Measurements from ENCODE around the gene MEGF6. TPM values are rescaled to one million over a fixed set of nuclear protein-coding genes. Genes with fewer than 3 reads are reported as not detected.

The MEGF6 gene
- total and polyA plus RNA-seq, 9 of the 15 experiments (the other 6 are each of a cell fraction or from before 2014, with no cell fraction given) = 0.03 to 1.7 (median 0.24) TPM; not detected in 3

DNA sequence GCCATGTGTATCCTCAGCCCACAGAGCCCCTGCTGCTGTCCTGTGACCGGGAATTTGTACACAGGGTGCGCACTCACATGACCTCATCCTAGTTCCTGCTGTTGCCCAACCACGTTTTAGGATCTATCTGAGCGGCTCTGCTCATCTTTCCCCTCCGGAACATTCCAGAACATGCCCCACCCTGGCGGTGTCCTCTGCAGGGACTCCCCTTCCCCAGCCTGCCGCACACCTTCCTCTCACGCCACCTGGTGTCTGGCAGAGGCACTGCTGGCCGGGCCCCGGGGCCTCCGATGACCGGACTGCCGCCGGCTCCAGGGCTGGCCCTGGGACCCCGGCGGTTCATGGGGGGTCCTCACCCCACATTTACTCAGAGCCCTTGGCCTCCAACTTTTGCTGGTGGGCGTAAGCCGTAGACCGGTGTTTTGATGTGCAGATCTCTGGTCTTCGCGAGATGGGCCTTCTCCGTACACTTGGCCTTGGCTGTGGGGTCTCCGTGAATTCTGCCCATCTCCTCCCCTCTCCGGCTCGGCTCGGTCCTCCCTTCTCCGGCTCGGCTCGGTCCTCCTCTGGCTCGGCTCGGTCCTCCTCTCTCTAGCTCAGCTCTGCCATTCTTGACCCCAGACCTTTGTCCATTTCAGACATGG lies 127.4 kb downstream of the MEGF6 start (continued):
- TF ChIP-seq, protein P1, sequence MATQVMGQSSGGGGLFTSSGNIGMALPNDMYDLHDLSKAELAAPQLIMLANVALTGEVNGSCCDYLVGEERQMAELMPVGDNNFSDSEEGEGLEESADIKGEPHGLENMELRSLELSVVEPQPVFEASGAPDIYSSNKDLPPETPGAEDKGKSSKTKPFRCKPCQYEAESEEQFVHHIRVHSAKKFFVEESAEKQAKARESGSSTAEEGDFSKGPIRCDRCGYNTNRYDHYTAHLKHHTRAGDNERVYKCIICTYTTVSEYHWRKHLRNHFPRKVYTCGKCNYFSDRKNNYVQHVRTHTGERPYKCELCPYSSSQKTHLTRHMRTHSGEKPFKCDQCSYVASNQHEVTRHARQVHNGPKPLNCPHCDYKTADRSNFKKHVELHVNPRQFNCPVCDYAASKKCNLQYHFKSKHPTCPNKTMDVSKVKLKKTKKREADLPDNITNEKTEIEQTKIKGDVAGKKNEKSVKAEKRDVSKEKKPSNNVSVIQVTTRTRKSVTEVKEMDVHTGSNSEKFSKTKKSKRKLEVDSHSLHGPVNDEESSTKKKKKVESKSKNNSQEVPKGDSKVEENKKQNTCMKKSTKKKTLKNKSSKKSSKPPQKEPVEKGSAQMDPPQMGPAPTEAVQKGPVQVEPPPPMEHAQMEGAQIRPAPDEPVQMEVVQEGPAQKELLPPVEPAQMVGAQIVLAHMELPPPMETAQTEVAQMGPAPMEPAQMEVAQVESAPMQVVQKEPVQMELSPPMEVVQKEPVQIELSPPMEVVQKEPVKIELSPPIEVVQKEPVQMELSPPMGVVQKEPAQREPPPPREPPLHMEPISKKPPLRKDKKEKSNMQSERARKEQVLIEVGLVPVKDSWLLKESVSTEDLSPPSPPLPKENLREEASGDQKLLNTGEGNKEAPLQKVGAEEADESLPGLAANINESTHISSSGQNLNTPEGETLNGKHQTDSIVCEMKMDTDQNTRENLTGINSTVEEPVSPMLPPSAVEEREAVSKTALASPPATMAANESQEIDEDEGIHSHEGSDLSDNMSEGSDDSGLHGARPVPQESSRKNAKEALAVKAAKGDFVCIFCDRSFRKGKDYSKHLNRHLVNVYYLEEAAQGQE (IDR thresholded peaks at IDR 0.05; ENCODE audit: borderline replicate concordance) = peak; percentile 66; the same call in 1 of the 2 replicates
- TF ChIP-seq, protein P1 (CRISPR knock-in tag; IDR thresholded peaks at IDR 0.05; ENCODE audit: low read depth) = no peak
- TF ChIP-seq, protein P2, sequence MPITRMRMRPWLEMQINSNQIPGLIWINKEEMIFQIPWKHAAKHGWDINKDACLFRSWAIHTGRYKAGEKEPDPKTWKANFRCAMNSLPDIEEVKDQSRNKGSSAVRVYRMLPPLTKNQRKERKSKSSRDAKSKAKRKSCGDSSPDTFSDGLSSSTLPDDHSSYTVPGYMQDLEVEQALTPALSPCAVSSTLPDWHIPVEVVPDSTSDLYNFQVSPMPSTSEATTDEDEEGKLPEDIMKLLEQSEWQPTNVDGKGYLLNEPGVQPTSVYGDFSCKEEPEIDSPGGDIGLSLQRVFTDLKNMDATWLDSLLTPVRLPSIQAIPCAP (CRISPR knock-in tag; IDR thresholded peaks at IDR 0.05; ENCODE audit: borderline replicate concordance) = no peak
- TF ChIP-seq ZBTB34 (CRISPR knock-in tag; IDR thresholded peaks at IDR 0.05) (no peak), NCOA4 (IDR thresholded peaks at IDR 0.05; ENCODE audit: partially characterized antibody) (no peak), MAZ (CRISPR knock-in tag; conservative IDR thresholded peaks at IDR 0.05 in 1 of 2, IDR thresholded peaks at IDR 0.05 in 1 of 2) (peak in 1 of 2 experiments; percentile 41; a peak in 1 of 4 replicates), STAG1 (CRISPR knock-in tag; IDR thresholded peaks at IDR 0.05; ENCODE audit: borderline replicate concordance) (0 out of 2 replicates have a peak, but pooled peaks have one; percentile 32), ZBED1 (IDR thresholded peaks at IDR 0.05) (no peak), MAFG (tag; conservative IDR thresholded peaks at IDR 0.05) (no peak), CTCF (IDR thresholded peaks at IDR 0.05 in 2 of 3, conservative IDR thresholded peaks at IDR 0.05 in 1 of 3; ENCODE audit: insufficient read depth in 2 of 3, low read depth in 1 of 3, low read length in 3 of 3) (peak; percentile 83 to 95 (median 89)), ZNF76 (CRISPR knock-in tag; IDR thresholded peaks at IDR 0.05; ENCODE audit: borderline replicate concordance) (no peak)
- TF ChIP-seq, protein P3, sequence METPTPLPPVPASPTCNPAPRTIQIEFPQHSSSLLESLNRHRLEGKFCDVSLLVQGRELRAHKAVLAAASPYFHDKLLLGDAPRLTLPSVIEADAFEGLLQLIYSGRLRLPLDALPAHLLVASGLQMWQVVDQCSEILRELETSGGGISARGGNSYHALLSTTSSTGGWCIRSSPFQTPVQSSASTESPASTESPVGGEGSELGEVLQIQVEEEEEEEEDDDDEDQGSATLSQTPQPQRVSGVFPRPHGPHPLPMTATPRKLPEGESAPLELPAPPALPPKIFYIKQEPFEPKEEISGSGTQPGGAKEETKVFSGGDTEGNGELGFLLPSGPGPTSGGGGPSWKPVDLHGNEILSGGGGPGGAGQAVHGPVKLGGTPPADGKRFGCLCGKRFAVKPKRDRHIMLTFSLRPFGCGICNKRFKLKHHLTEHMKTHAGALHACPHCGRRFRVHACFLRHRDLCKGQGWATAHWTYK (CRISPR knock-in tag; IDR thresholded peaks at IDR 0.05) = 0 out of 2 replicates have a peak, but pooled peaks have one; percentile 23

Measured in K562 (cell line).